Progenitor cell of endocrine pancreas (in vitro differentiated cells): ENCODE data around the gene FAM185A. TPM values are rescaled to one million over a fixed set of nuclear protein-coding genes. Genes with fewer than 3 reads are reported as not detected.
A peak's percentile ranks its signal among the peaks of the same experiment; 100 is the strongest.
"Not testable (repeated sequence)": the region's sequence is repeated elsewhere in the genome, so short reads cannot be mapped to it uniquely, and the experiment has no call there.

Experiments used
- DNase-seq: peaks from one replicate; pipeline ENCODE4 v3.0.0; 2021; ENCODE audit warnings: low spot score; ENCODE audit not compliant: unreplicated experiment
- H3K27ac Mint-ChIP-seq: 2 replicates; pipeline ENCODE4 v1.8.0; 2021; ENCODE audit warnings: mild to moderate bottlenecking, moderate library complexity, mixed read lengths
- H3K27me3 Mint-ChIP-seq: 2 replicates; pipeline ENCODE4 v1.8.0; 2021; ENCODE audit warnings: mixed read lengths
- H3K36me3 Mint-ChIP-seq: 2 replicates; pipeline ENCODE4 v1.8.0; 2022; ENCODE audit warnings: mixed read lengths; ENCODE audit not compliant: insufficient read depth
- H3K4me1 Mint-ChIP-seq: 2 replicates; pipeline ENCODE4 v1.8.0; 2021; ENCODE audit warnings: low read depth, mixed read lengths
- H3K4me3 Mint-ChIP-seq: 2 replicates; pipeline ENCODE4 v1.8.0; 2021; ENCODE audit warnings: low read depth, mild to moderate bottlenecking, moderate library complexity, mixed read lengths
- H3K9me3 Mint-ChIP-seq: 2 replicates; pipeline ENCODE4 v1.8.0; 2021; ENCODE audit warnings: low read depth, mixed read lengths
- total RNA-seq: library from RNA; stranded (reverse); gene quantifications from 2 replicates; pipeline ENCODE4 v1.2.1, GENCODE V29; 2021
- TF ChIP-seq, protein P1 (sequence below): fragments of 200-600 bp; sonication (generic); IDR thresholded peaks from one replicate; pipeline ENCODE4 v1.5.0; 2021; ENCODE audit warnings: antibody characterized with exemption, mild to moderate bottlenecking; ENCODE audit not compliant: unreplicated experiment

FAM185A gene
- total RNA-seq, 1 donor from 2014 or later, result 19.4 TPM

DNA sequence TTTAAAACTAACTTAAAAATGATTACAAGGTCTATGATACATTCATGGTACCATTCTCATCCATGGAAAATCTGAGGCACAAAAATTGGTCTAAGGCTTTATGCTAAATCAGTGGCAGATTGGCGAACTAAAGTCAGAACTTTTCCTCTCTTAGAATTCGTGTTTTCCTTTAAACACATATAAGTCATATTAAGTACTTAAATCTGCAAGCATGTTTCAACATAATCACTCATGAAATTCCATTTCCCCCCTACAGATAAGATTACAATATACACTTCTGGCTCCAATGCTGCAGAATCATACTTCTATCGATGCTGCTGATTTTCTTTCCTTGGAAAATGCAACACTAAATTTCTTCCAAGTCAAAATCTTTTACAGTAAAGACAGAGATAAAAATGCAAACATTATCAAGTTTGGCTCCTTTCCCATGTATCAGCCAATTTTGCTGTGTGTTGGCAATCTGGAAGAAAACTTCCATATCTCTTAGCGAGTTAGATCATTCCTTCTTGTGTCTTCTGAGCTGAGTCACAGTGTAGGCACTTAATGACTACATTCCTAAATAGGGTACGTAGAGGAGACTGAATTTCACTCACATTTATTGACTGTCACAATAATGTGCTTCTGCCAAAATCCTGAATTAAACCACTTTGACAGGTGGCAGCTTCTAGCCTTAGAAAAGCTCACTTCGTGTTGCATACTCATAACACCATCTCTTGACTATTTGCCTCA, 87.6 kb downstream of the FAM185A start:
- no peak overlapping the region for H3K27ac Mint-ChIP-seq
- H3K9me3 Mint-ChIP-seq, result no peaks in the 10 kb centered on the region
- no peak for DNase-seq
- H3K27me3 Mint-ChIP-seq, result no peaks in the 10 kb centered on the region
- H3K4me1 Mint-ChIP-seq, result peaks cover 4% of the 10 kb centered on the region
- TF ChIP-seq, protein P1, sequence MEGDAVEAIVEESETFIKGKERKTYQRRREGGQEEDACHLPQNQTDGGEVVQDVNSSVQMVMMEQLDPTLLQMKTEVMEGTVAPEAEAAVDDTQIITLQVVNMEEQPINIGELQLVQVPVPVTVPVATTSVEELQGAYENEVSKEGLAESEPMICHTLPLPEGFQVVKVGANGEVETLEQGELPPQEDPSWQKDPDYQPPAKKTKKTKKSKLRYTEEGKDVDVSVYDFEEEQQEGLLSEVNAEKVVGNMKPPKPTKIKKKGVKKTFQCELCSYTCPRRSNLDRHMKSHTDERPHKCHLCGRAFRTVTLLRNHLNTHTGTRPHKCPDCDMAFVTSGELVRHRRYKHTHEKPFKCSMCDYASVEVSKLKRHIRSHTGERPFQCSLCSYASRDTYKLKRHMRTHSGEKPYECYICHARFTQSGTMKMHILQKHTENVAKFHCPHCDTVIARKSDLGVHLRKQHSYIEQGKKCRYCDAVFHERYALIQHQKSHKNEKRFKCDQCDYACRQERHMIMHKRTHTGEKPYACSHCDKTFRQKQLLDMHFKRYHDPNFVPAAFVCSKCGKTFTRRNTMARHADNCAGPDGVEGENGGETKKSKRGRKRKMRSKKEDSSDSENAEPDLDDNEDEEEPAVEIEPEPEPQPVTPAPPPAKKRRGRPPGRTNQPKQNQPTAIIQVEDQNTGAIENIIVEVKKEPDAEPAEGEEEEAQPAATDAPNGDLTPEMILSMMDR, result no peak
- H3K4me3 Mint-ChIP-seq, result no peak overlapping the region
- peaks cover 7% of the 10 kb centered on the region for H3K36me3 Mint-ChIP-seq

DNA sequence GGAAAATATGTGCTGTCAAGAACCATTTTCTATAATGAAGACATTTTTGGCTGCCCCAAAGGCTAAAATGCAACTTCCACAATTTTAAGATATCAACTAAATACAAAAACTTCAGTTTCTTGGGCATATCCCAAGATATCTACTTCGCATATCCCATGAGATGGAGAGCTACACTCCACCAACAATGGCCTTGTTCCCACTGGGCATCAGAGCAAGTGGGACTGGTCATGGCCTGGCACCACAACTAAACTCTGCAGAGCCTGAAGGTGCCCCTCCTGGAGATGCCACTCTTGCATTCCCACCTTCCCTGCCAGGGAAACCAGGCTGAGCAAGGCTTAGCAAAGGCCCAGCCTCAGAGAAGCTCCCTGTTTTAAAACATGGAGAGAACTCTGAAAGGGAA, 88.2 kb downstream of the FAM185A start:
- TF ChIP-seq, protein P1, result no peak
- peaks cover 1% of the 10 kb centered on the region for H3K9me3 Mint-ChIP-seq
- peaks cover 7% of the 10 kb centered on the region for H3K36me3 Mint-ChIP-seq
- DNase-seq, result no peak
- no peak overlapping the region for H3K4me3 Mint-ChIP-seq
- H3K4me1 Mint-ChIP-seq, result peaks cover 5% of the 10 kb centered on the region
- no peaks in the 10 kb centered on the region for H3K27me3 Mint-ChIP-seq
- H3K27ac Mint-ChIP-seq, result no peak overlapping the region

DNA sequence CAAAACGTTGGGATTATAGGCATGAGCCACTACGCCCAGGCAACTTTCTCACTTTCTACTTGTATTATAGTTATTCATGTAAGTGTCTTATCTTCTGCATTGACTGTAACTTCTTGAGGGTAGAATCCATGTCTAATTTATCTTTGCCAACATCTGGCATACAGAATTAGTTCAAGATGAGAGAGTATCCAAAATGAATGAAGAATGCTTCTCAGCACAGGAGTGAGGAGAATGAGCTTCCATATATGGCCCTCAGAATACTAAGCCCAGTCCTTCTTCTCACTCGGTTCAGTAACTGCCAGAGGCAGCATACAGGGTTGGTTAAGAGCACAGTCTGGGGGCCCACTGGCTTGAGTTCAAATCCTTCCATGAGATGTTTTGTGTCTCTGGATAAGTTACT, 89.0 kb downstream of the FAM185A start:
- Mint-ChIP-seq H3K9me3 (peaks cover 5% of the 10 kb centered on the region), H3K36me3 (peaks cover 13% of the 10 kb centered on the region), H3K4me3 (no peak overlapping the region), H3K4me1 (peaks cover 8% of the 10 kb centered on the region), H3K27me3 (no peaks in the 10 kb centered on the region), H3K27ac (no peak overlapping the region)
- TF ChIP-seq, protein P1, result no peak
- no peak for DNase-seq

DNA sequence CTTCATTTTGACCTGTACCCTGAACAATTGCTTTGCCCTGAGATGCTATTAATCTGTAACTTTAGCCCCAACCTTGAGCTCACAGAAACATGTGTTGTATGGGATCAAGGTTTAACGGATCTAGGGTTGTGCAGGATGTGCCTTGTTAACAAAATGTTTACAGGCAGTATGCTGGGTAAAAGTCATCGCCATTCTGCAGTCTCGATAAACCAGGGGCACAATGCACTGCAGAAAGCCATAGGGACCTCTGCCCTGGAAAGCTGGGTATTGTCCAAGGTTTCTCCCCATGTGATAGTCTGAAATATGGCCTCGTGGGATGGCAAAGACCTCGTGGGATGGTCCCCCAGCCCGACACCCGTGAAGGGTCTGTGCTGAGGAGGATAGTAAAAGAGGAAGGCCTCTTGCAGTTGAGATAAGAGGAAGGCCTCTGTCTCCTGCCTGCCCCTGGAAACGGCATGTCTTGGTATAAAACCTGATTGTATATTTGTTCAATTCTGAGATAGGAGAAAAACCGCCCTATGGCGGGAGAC, 89.8 kb downstream of the FAM185A start:
- not testable (repeated sequence) for H3K4me3 Mint-ChIP-seq, H3K4me1 Mint-ChIP-seq, H3K27me3 Mint-ChIP-seq, DNase-seq, H3K9me3 Mint-ChIP-seq
- H3K27ac Mint-ChIP-seq, result peak overlapping the region; percentile 71
- peaks cover 14% of the 10 kb centered on the region for H3K36me3 Mint-ChIP-seq

DNA sequence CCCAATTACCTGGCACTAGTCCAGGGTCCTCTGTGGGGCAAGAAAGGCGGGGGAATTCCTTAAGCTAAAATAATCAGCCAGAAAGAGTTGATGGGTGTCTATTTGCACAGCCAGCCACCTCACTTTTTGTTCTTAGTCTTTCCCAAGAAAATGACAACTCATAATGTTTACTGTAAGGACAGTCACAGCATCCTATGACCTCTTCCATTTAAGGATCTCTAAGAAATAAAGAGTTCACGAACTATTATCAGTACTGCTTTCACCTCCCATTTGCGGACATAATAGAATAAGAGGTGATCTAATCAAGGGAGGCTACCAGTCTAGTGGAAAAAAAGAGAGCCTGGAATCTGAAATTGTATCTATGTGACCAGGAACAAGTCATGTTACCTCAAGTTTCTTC, 91.6 kb downstream of the FAM185A start:
- no peak overlapping the region for H3K27ac Mint-ChIP-seq
- peaks cover 16% of the 10 kb centered on the region for H3K36me3 Mint-ChIP-seq
- DNase-seq, result no peak
- no peaks in the 10 kb centered on the region for H3K27me3 Mint-ChIP-seq
- TF ChIP-seq, protein P1, result no peak
- H3K9me3 Mint-ChIP-seq, result peaks cover 5% of the 10 kb centered on the region
- peaks cover 8% of the 10 kb centered on the region for H3K4me1 Mint-ChIP-seq
- no peak overlapping the region for H3K4me3 Mint-ChIP-seq

DNA sequence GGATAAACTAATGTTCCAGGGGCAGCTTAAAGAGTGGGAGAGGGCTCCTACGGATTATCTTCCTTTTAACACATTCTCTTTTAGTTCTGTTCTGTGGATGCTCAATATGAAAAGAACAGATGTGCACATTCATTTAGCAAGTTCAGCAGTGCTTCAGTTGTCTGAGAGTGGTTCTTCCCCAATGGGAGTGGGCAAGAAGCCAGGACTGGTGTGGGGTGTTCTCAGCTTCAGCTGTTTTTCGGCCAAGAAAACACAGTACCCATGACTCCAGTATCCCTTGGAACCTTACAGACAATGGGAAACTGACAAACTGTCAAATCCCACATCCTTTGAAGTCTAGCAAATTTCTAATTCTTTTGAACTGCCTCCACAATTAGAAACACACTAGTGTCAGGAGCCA, 92.5 kb downstream of the FAM185A start:
- Mint-ChIP-seq H3K27me3 (no peaks in the 10 kb centered on the region), H3K36me3 (peaks cover 15% of the 10 kb centered on the region), H3K4me1 (peaks cover 8% of the 10 kb centered on the region), H3K27ac (no peak overlapping the region), H3K9me3 (peaks cover 5% of the 10 kb centered on the region), H3K4me3 (no peak overlapping the region)
- DNase-seq, result no peak
- TF ChIP-seq, protein P1, result no peak
